DOHH2 (cell line): Measurements from ENCODE around the gene PLXNB3.
A peak's percentile ranks its signal among the peaks of the same experiment; 100 is the strongest.

Experiments used
- H3F3A ChIP-seq: fragments of 200-600 bp; sonication (generic), shearing (Covaris generic); 2 replicates; pipeline ENCODE4 v1.6.0; 2016; ENCODE audit warnings: antibody characterized with exemption, mild to moderate bottlenecking; ENCODE audit not compliant: control insufficient read depth, insufficient read depth
- H3K27ac ChIP-seq: fragments of 200-600 bp; sonication (generic); 2 replicates; pipeline ENCODE4 v1.5.1; 2014; ENCODE audit warnings: low read depth, mild to moderate bottlenecking, low read length, moderate library complexity
- H3K27me3 ChIP-seq: fragments of 200-600 bp; sonication (generic); 2 replicates; pipeline ENCODE4 v1.6.1; 2014; ENCODE audit warnings: mild to moderate bottlenecking, low read length, mixed read lengths; ENCODE audit not compliant: control insufficient read depth
- H3K36me3 ChIP-seq: fragments of 200-600 bp; sonication (generic); 2 replicates; pipeline ENCODE4 v1.6.1; 2014; ENCODE audit warnings: mild to moderate bottlenecking, low read length, moderate library complexity, mixed read lengths; ENCODE audit not compliant: control insufficient read depth
- H3K4me1 ChIP-seq: fragments of 200-600 bp; sonication (generic); 2 replicates; pipeline ENCODE4 v1.6.1; 2014; ENCODE audit warnings: mild to moderate bottlenecking, low read length, mixed read lengths; ENCODE audit not compliant: control insufficient read depth
- H3K4me2 ChIP-seq: fragments of 200-600 bp; sonication (generic); 2 replicates; pipeline ENCODE4 v1.6.0; 2014; ENCODE audit warnings: mild to moderate bottlenecking, low read length, moderate library complexity
- H3K4me3 ChIP-seq: fragments of 200-600 bp; sonication (generic); 2 replicates; pipeline ENCODE4 v1.5.1; 2014; ENCODE audit warnings: mild to moderate bottlenecking, low read length, mixed read lengths
- H3K79me2 ChIP-seq: fragments of 200-600 bp; sonication (generic); 2 replicates; pipeline ENCODE4 v1.6.1; 2014; ENCODE audit warnings: mild to moderate bottlenecking, low read length, mixed read lengths; ENCODE audit not compliant: control insufficient read depth
- H3K9me2 ChIP-seq: fragments of 200-600 bp; sonication (generic); replicated peaks from 2 replicates; pipeline ENCODE4 v1.6.1; 2014; ENCODE audit warnings: mild to moderate bottlenecking, low read length, mixed read lengths; ENCODE audit not compliant: control insufficient read depth
- H3K9me3 ChIP-seq: fragments of 200-600 bp; sonication (generic); 2 replicates; pipeline ENCODE4 v1.6.1; 2014; ENCODE audit warnings: antibody characterized with exemption, low read length, mixed read lengths; ENCODE audit not compliant: control insufficient read depth, insufficient read depth
- H4K20me1 ChIP-seq: fragments of 200-600 bp; sonication (generic); 2 replicates; pipeline ENCODE4 v1.6.0; 2014; ENCODE audit warnings: low read depth, mild to moderate bottlenecking, antibody characterized with exemption, low read length, moderate library complexity; ENCODE audit not compliant: control insufficient read depth, insufficient read depth
- EZH2phosphoT487 ChIP-seq: fragments of 200-600 bp; sonication (generic); IDR thresholded peaks from 2 replicates; pipeline ENCODE4 v1.6.1; 2017; ENCODE audit warnings: borderline replicate concordance, mild to moderate bottlenecking, antibody characterized with exemption, low read length, moderate library complexity, mixed read lengths
- TF ChIP-seq, protein P1 (sequence below): fragments of 200-600 bp; sonication (generic); IDR thresholded peaks from one replicate; pipeline ENCODE4 v1.5.1; 2014; ENCODE audit warnings: antibody characterized with exemption, mild to moderate bottlenecking, low read depth, low read length; ENCODE audit not compliant: poor library complexity, severe bottlenecking

PLXNB3 gene

DNA sequence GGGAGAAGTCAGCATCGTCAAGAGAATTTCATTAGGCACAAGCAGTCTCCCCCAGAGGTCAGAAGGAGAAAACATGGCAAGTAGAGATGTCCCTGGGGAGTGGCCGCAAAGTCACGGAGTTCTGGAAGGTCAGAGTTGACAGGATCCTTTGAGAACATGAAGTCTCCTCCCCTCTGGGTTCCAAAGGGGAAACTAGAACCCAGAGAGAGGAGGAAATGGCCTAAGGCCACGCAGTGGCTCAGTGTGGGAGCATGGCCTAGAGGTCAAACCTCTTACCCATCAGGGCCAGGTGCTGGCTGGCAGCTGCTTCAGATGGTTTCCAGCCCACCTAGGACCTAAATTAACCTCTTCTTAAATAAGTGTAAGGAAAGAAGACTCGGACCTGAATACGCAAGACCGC, 29.2 kb downstream of the PLXNB3 start:
- H3K4me3 ChIP-seq: peak overlapping the region; percentile 79
- H3K9me2 ChIP-seq: no peaks in the 10 kb centered on the region
- H3K36me3 ChIP-seq: peaks cover 23% of the 10 kb centered on the region
- no peaks in the 10 kb centered on the region for H3F3A ChIP-seq
- peak overlapping the region; percentile 84 for H3K4me2 ChIP-seq
- no peaks in the 10 kb centered on the region for H3K9me3 ChIP-seq
- peaks cover 20% of the 10 kb centered on the region for H3K4me1 ChIP-seq
- TF ChIP-seq EZH2phosphoT487: no peak
- TF ChIP-seq, protein P1, sequence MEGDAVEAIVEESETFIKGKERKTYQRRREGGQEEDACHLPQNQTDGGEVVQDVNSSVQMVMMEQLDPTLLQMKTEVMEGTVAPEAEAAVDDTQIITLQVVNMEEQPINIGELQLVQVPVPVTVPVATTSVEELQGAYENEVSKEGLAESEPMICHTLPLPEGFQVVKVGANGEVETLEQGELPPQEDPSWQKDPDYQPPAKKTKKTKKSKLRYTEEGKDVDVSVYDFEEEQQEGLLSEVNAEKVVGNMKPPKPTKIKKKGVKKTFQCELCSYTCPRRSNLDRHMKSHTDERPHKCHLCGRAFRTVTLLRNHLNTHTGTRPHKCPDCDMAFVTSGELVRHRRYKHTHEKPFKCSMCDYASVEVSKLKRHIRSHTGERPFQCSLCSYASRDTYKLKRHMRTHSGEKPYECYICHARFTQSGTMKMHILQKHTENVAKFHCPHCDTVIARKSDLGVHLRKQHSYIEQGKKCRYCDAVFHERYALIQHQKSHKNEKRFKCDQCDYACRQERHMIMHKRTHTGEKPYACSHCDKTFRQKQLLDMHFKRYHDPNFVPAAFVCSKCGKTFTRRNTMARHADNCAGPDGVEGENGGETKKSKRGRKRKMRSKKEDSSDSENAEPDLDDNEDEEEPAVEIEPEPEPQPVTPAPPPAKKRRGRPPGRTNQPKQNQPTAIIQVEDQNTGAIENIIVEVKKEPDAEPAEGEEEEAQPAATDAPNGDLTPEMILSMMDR: no peak
- peaks cover 55% of the 10 kb centered on the region for H3K79me2 ChIP-seq
- H3K27me3 ChIP-seq: no peaks in the 10 kb centered on the region
- no peaks in the 10 kb centered on the region for H4K20me1 ChIP-seq
- H3K27ac ChIP-seq: peak overlapping the region; percentile 67

DNA sequence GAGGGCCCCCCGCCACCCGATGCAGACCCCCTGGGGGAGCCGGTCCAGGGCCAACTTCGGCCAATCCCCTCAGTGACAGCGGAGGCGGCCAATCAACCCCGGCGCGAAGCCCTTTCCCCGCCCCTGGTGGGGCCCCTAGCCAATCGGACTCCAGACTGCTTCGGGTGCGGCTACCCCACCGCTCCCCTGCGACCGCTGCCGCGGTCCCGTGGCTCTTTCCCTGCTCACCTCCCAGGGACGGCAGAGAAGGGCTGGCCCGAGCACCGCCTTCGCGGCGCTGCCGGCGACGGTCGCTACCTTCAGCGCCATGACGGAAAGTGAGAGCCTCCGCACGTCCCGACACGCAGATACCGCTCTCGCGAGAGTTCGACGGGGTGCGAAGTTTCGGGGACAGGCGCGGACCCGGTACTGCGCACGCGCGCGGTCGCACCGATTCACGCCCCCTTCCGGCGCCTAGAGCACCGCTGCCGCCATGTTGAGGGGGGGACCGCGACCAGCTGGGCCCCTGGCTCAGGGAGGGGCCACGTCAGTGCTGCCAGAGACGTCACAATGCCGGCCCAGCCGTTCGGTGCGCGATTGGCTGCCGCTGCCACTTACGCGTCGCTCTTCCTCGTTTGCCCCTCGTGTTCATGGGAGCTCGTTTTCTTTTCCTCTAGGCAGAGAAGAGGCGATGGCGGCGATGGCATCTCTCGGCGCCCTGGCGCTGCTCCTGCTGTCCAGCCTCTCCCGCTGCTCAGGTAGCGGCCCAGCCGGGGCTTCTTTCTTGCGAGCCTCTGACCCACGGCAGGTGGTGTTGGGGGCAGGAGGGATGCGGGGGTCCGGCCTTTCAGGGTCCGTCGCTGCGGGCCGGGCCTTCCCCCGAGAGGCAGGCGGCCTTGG, 30.2 kb downstream of the PLXNB3 start, which contains the start of the genes IDH3G and SSR4:
TSS of gene IDH3G (minus strand) at position 358 of the 879 bp plus-strand sequence. CDS start at position 309, 49 bp downstream.
TSS of gene SSR4 (plus strand) at position 651 of the 879 bp plus-strand sequence. CDS start at position 671, 20 bp downstream.
- Histone ChIP-seq H3K4me3 (peak within 1 kb of the TSS; percentile 79), H3K9me2 (no peaks in the 10 kb centered on the region), H3K4me1 (peaks cover 20% of the 10 kb centered on the region), H3K27me3 (no peaks in the 10 kb centered on the region), H3F3A (no peaks in the 10 kb centered on the region), H4K20me1 (no peaks in the 10 kb centered on the region), H3K79me2 (peaks cover 55% of the 10 kb centered on the region), H3K27ac (peak within 1 kb of the TSS; percentile 67), H3K4me2 (peak within 1 kb of the TSS; percentile 84), H3K9me3 (no peaks in the 10 kb centered on the region), H3K36me3 (peaks cover 23% of the 10 kb centered on the region)
- no peak for TF ChIP-seq EZH2phosphoT487
- TF ChIP-seq, protein P1: no peak

DNA sequence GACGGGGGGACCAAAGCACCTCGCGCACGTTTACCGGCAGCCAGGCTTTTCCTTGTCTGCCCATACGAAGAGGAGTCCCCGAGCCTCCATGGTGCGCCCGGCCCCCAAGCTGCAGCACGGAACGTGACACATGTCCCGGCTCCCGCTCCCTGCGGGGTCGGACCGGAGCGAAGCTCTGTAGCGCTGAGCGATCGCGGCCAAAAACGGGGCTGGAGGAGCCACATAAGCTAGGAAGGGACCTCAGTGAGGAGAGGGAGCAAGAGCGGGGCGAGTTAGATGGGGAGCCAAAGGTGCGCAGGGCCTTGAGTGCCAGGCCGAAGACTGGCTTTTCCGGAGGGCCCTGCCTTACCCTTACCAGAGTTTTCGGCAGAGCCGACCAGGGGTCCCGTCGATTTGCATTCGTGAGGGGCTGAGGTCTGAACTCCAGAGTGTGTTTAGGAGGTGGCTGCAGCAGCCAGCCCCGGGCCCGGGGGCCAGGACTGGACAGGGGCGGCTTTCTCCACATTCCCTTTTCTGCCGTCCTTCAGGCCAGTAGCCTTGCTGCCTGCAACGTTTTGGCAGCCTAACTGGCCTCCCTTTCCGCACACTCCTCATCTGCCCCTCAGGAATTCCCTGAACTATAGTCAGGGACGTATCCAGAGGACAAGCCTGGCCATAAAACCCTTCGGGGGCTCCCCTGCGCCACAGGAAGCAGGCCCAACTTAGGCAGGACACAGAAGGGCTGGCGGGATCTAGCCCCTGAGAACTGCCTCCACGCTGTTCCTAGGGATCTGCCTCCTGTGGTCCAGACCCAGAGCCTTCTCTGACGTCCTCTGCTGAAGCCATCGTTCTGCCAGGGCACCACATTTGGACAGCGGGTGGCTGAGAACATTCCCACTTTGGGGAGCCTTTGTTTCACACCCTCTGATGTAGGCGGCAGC, 31.1 kb downstream of the PLXNB3 start:
- H3K4me2 ChIP-seq: peak overlapping the region; percentile 75
- peaks cover 23% of the 10 kb centered on the region for H3K36me3 ChIP-seq
- peak overlapping the region; percentile 79 for H3K4me3 ChIP-seq
- no peak for TF ChIP-seq EZH2phosphoT487
- TF ChIP-seq, protein P1: no peak
- H3K9me3 ChIP-seq: no peaks in the 10 kb centered on the region
- no peaks in the 10 kb centered on the region for H3F3A ChIP-seq
- no peaks in the 10 kb centered on the region for H3K27me3 ChIP-seq
- peaks cover 20% of the 10 kb centered on the region for H3K4me1 ChIP-seq
- H3K9me2 ChIP-seq: no peaks in the 10 kb centered on the region
- H3K79me2 ChIP-seq: peaks cover 55% of the 10 kb centered on the region
- no peaks in the 10 kb centered on the region for H4K20me1 ChIP-seq
- H3K27ac ChIP-seq: 0 out of 2 replicates have a peak overlapping the region, but pooled peaks have one; percentile 37
